ENCODE data around the gene CACNA2D2. TPM values are rescaled to one million over a fixed set of nuclear protein-coding genes. Genes with fewer than 3 reads are reported as not detected.

The CACNA2D2 gene
- total and polyA plus RNA-seq, 2 of the 8 experiments (the other 6 are each of a cell fraction or from before 2014, with no cell fraction given) = 14.1 to 25.0 TPM

DNA sequence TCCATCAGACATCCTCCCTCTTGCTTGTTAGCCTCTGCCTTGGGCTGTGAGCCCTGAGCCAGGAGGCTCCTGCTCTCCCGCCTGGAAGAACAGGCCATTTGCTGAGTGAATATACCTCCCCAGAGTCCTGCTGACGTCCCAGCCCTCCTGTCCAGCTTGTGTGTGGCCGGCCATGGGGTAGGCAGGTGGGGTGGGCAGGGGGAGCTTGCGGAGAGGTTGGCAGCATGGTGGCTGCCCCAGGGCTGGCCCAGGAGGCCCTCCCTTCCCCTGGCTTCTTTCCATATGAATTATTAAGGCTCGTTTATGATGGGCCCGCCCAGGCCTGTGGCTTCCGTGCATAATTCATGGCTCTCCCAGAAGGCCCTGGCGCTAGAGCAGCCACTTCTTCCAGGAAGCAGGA is 18.7 kb downstream of the CACNA2D2 start:
- Histone ChIP-seq H3K27ac (ENCODE audit: low read depth, low read length) (no peak overlapping the region), H3K9ac (replicated peaks in 1 of 4; ENCODE audit: extremely low read depth in 1 of 4, low read depth in 3 of 4, low read length in 3 of 4) (no peak overlapping the region), H2BK5ac (ENCODE audit: low read depth, low read length) (no peak overlapping the region), H3K4me1 (replicated peaks in 1 of 4; ENCODE audit: control insufficient read depth in 3 of 4, insufficient read depth in 4 of 4, low read length in 3 of 4) (peaks cover 3 to 28% (median 10%) of the 10 kb centered on the region in 4 experiments; a peak in 6 of 7 replicates), H3K4me3 (ENCODE audit: extremely low read depth in 1 of 4, insufficient read depth in 2 of 4, low read depth in 3 of 4, low read length in 4 of 4) (no peak overlapping the region), H4K8ac (ENCODE audit: extremely low read depth, insufficient read depth, low read length) (peak overlapping the region; percentile 53; the same call in 1 of the 2 replicates), H3K23ac (ENCODE audit: insufficient read length) (no peak overlapping the region), H4K5ac (ENCODE audit: insufficient read length, low read depth, low read length) (no peak overlapping the region), H2BK20ac (ENCODE audit: low read length) (no peak overlapping the region), H3K4ac (replicated peaks; ENCODE audit: insufficient read length, low read depth, low read length) (no peak overlapping the region), H3K36me3 (ENCODE audit: control insufficient read depth in 2 of 4, insufficient read depth in 4 of 4, low read length in 3 of 4) (no peaks in the 10 kb centered on the region), H2BK12ac (ENCODE audit: low read depth, low read length) (no peak overlapping the region), H3K23me2 (ENCODE audit: low read depth, low read length) (no peaks in the 10 kb centered on the region), H3K14ac (ENCODE audit: insufficient read length) (no peak overlapping the region), H3K79me1 (ENCODE audit: low read depth, low read length) (0 out of 2 replicates have a peak, but pooled peaks cover 7% of the 10 kb centered on the region), H4K20me1 (replicated peaks in 1 of 2; ENCODE audit: control insufficient read depth in 1 of 2, insufficient read depth in 2 of 2, low read length in 2 of 2) (peaks cover 3 to 14% of the 10 kb centered on the region in 2 experiments), H3K9me3 (ENCODE audit: insufficient read depth in 2 of 2, low read depth in 1 of 2, low read length in 1 of 2) (no peaks in the 10 kb centered on the region), H3K4me2 (ENCODE audit: insufficient read depth in 1 of 2, low read depth in 2 of 2, low read length in 2 of 2) (no peak overlapping the region), H3K18ac (ENCODE audit: extremely low read depth, low read length) (no peak overlapping the region; the same call in 1 of the 2 replicates), H2AK5ac (ENCODE audit: low read depth, low read length) (no peak overlapping the region), H2AFZ (ENCODE audit: low read length) (no peak overlapping the region), H3K79me2 (ENCODE audit: control insufficient read depth in 1 of 2, insufficient read depth in 2 of 2, low read length in 2 of 2) (peaks cover 0 to 2% of the 10 kb centered on the region in 2 experiments; a peak in 2 of 4 replicates), H2BK120ac (replicated peaks; ENCODE audit: low read depth, low read length) (no peak overlapping the region), H2BK15ac (ENCODE audit: low read length) (no peak overlapping the region), H3K27me3 (replicated peaks in 1 of 4; ENCODE audit: control insufficient read depth in 3 of 4, extremely low read depth in 1 of 4, insufficient read depth in 3 of 4, low read length in 3 of 4) (no peaks in the 10 kb centered on the region; a peak in 1 of 7 replicates), H3K56ac (replicated peaks; ENCODE audit: insufficient read length, low read depth, low read length) (no peak overlapping the region), H4K91ac (replicated peaks; ENCODE audit: insufficient read length, low read length) (no peak overlapping the region)
- WGBS, 2 experiments (ENCODE audit: extremely low coverage in 1 of 2, insufficient coverage in 1 of 2, insufficient read length in 1 of 2, insufficient replicate concordance in 2 of 2, low coverage in 1 of 2, low lambda C conversion rate in 2 of 2, missing lambda C conversion rate in 1 of 2) = 84% methylated on average over 4 of the region's 8 CpGs; no CpG with 5 or more reads in 1 of the 2 experiments
- ChIA-PET CTCF (ENCODE audit: partially characterized antibody) (interaction anchor here (0.7 to 3.4 kb wide), 3 partner anchors 9 to 48 kb away, joined by 3 to 18 read pairs (median 5); no protein-coding TSS in a partner anchor), POLR2A (ENCODE audit: partially characterized antibody) (interaction anchor here (1.4 to 1.7 kb wide), 2 partner anchors 9 to 32 kb away, joined by 3 to 5 read pairs; no protein-coding TSS in a partner anchor)
- FAIRE-seq = no peak
- no peak for DNase-seq (ENCODE audit: low read depth in 1 of 2, low spot score in 2 of 2)
- no peak for TF ChIP-seq BRCA1 (IDR thresholded peaks at IDR 0.05; ENCODE audit: low read depth, low read length)
- TF ChIP-seq, protein P1, sequence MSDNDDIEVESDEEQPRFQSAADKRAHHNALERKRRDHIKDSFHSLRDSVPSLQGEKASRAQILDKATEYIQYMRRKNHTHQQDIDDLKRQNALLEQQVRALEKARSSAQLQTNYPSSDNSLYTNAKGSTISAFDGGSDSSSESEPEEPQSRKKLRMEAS (IDR thresholded peaks at IDR 0.05) = no peak
- no peak for TF ChIP-seq PHF8 (conservative IDR thresholded peaks at IDR 0.05; ENCODE audit: low read depth, low read length)
- TF ChIP-seq ASH2L (IDR thresholded peaks at IDR 0.05; ENCODE audit: low read length) = no peak
- no peak for TF ChIP-seq RNF2 (IDR thresholded peaks at IDR 0.05; ENCODE audit: borderline replicate concordance, low read depth, low read length, missing control alignments, poor library complexity, severe bottlenecking)
- TF ChIP-seq, protein P2, sequence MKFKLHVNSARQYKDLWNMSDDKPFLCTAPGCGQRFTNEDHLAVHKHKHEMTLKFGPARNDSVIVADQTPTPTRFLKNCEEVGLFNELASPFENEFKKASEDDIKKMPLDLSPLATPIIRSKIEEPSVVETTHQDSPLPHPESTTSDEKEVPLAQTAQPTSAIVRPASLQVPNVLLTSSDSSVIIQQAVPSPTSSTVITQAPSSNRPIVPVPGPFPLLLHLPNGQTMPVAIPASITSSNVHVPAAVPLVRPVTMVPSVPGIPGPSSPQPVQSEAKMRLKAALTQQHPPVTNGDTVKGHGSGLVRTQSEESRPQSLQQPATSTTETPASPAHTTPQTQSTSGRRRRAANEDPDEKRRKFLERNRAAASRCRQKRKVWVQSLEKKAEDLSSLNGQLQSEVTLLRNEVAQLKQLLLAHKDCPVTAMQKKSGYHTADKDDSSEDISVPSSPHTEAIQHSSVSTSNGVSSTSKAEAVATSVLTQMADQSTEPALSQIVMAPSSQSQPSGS (IDR thresholded peaks at IDR 0.05; ENCODE audit: low read length) = no peak
- TF ChIP-seq JUND (IDR thresholded peaks at IDR 0.05; ENCODE audit: low read length) = no peak
- TF ChIP-seq KDM1A (IDR thresholded peaks at IDR 0.05; ENCODE audit: borderline replicate concordance, low read length) = no peak
- TF ChIP-seq E2F6 (IDR thresholded peaks at IDR 0.05) = no peak
- TF ChIP-seq NANOG (IDR thresholded peaks at IDR 0.05; ENCODE audit: insufficient read depth, low read depth, low read length, poor library complexity, severe bottlenecking) = no peak

Data from H1 (cell line).